Lung (tissue), 12 donors: Measurements from ENCODE around the gene DSE. TPM values are rescaled to one million over a fixed set of nuclear protein-coding genes. Genes with fewer than 3 reads are reported as not detected.

ENCODE experiments used
- ATAC-seq: fragments of 200-7000 bp; cut with Tn5 transposase; one replicate; pipeline ENCODE4 v1.9.1; 2020; ENCODE audit warnings: moderate number of reproducible peaks; ENCODE audit not compliant: insufficient read depth, low FRiP score
- DNase-seq, 3 donors: peaks; one replicate each; pipeline ENCODE4 v3.0.0-alpha.2; 2013 to 2017
- H3K27ac ChIP-seq, 2 donors: one replicate each; pipeline ENCODE4 v1.5.1; 2013; ENCODE audit warnings: mild to moderate bottlenecking in 2 of 2, moderate library complexity in 2 of 2, control low read depth in 1 of 2, inconsistent platforms in 1 of 2, low read depth in 1 of 2, low read length in 1 of 2
- H3K27me3 ChIP-seq, 3 donors: one replicate each; pipeline ENCODE4 v1.5.1; 2013; ENCODE audit warnings: low read length in 2 of 3; ENCODE audit not compliant: control insufficient read depth in 3 of 3, insufficient read depth in 3 of 3
- H3K36me3 ChIP-seq, 4 donors: one replicate each; pipeline ENCODE4 v1.5.1; 2013; ENCODE audit warnings: low read length in 4 of 4, mild to moderate bottlenecking in 1 of 4, moderate library complexity in 1 of 4; ENCODE audit not compliant: control insufficient read depth in 4 of 4, insufficient read depth in 4 of 4
- H3K4me1 ChIP-seq, 5 donors: one replicate each; pipeline ENCODE4 v1.5.1; 2013; ENCODE audit warnings: low read length in 5 of 5, mild to moderate bottlenecking in 2 of 5, moderate library complexity in 1 of 5; ENCODE audit not compliant: control insufficient read depth in 5 of 5, insufficient read depth in 5 of 5
- H3K4me3 ChIP-seq: one replicate; pipeline ENCODE4 v1.5.1; 2013; ENCODE audit warnings: mild to moderate bottlenecking, control low read depth, moderate library complexity
- H3K9ac ChIP-seq, 2 donors: one replicate each; pipeline ENCODE4 v1.5.1; 2013; ENCODE audit warnings: low read length in 2 of 2, control low read depth in 1 of 2; ENCODE audit not compliant: insufficient read depth in 1 of 2
- H3K9me3 ChIP-seq, 4 donors: one replicate each; pipeline ENCODE4 v1.5.1; 2013; ENCODE audit warnings: low read length in 3 of 4, mild to moderate bottlenecking in 1 of 4, moderate library complexity in 1 of 4; ENCODE audit not compliant: control insufficient read depth in 4 of 4, insufficient read depth in 3 of 4
- CTCF ChIP-seq: IDR thresholded peaks from 2 replicates; pipeline ENCODE4 v1.5.1; 2012; ENCODE audit warnings: mild to moderate bottlenecking; ENCODE audit errors: control extremely low read depth, extremely low read depth
- WGBS, 2 donors: extraction: QIAGEN DNeasy Blood & Tissue Kit; methylation state at CpG; one replicate each; pipeline ENCODE4 v1.1.7; 2013; 5-methylcytosine and 5-hydroxymethylcytosine counted together
- polyA plus RNA-seq, 2 donors: library from polyadenylated mRNA; stranded (reverse); fragments of 200-250 nt; gene quantifications; one replicate each; pipeline ENCODE4 v1.2.1, GENCODE V29; 2013
- total RNA-seq, 2 donors: library from RNA; depleted of rRNA in 1 of 2; stranded (reverse); fragments of >200 nt in 1 of 2; gene quantifications; one replicate each; pipeline ENCODE4 v1.2.1, GENCODE V29; 2014 to 2021
- donor health status: control.
- donor health status: control.
- donor health status: Bipolar disorder and iron deficiency.
- donor health status: healthy.
- donor health status: DM: yes; HTN: yes; CAD: no.

Gene DSE
- total and polyA plus RNA-seq, 4 donors = 5.4 to 46.9 (median 42.4) TPM

DNA sequence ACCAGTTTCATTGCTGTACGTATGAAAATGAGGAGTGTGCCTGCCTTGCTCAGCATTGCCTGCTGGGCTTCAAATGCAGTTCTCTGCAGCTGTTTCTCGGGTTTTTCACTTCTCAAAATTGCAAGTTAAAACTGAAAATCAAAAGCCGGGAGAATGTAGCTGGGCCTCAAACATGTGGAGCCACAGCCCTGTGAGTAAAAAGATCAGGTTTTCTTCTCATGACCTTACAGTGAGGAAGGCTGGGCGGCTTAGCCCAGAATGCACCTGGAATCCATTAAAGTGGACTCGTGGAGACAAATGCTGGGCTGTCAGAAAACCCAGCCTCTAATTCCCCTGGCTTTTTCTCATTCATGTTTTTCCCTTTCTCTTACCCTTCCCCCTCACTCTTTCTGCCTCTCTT lies 34.4 kb downstream of the DSE start:
- Histone ChIP-seq H3K4me1 (peaks cover 0 to 37% (median 14%) of the 10 kb centered on the region in 5 donors), H3K27me3 (no peaks in the 10 kb centered on the region), H3K9ac (peak overlapping the region in 1 of 2 donors; percentile 34), H3K27ac (peak overlapping the region in 1 of 2 donors; percentile 33), H3K4me3 (no peak overlapping the region), H3K9me3 (no peaks in the 10 kb centered on the region), H3K36me3 (peaks cover 0 to 2% (median 0%) of the 10 kb centered on the region in 4 donors)
- peak; percentile 42 to 77 (median 74) for DNase-seq
- no peak for TF ChIP-seq CTCF
- ATAC-seq = no peak
- 52 to 60% methylated on average over 5 of the region's 5 CpGs for WGBS, 2 donors

DNA sequence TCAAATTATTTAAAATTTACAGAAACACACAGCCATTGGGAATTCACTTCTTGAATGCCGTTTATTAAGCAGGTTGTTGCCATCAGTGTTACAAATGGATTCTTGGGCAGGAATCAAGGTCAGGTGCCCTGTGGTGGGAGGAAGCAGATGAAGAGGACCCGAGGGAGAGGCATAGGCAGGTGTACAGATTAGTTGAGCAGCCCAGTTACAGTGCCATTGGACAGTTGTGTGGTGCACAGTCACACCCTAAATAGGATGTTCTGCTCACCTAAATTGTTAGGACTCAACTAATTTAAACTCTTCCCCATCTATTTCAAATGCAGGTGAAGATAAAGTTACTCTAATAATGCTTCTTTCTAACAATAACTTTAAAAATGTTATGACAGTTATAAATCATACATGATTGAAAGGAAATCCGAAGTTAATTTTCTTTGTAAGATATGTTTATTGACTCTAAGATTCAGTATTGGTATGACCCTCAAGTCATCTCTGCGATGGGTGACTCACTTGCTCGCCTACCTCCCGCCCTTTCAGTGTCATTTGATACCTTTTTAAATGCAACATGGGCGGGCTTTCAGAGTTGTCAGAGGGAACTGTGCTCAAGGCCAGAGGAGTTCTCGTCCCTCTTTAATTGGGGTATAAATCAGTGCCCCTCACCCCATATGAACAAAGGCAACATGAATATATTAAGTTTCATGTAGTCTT lies 35.1 kb downstream of the DSE start:
- no peaks in the 10 kb centered on the region for H3K27me3 ChIP-seq
- H3K27ac ChIP-seq = no peak overlapping the region
- H3K9ac ChIP-seq = peak overlapping the region in 1 of 2 donors; percentile 34
- no peaks in the 10 kb centered on the region for H3K9me3 ChIP-seq
- WGBS, 2 donors = 79 to 80% methylated on average over 8 of the region's 8 CpGs
- ATAC-seq (no peak), DNase-seq (no peak)
- H3K4me3 ChIP-seq = no peak overlapping the region
- peaks cover 0 to 39% (median 16%) of the 10 kb centered on the region in 5 donors for H3K4me1 ChIP-seq
- TF ChIP-seq CTCF = no peak
- peaks cover 0 to 2% (median 0%) of the 10 kb centered on the region in 4 donors for H3K36me3 ChIP-seq

GRCh38 chr6:116406678-116407345 lies 36.1 kb downstream of the DSE start:
- H3K4me3 ChIP-seq = no peak overlapping the region
- no peaks in the 10 kb centered on the region for H3K27me3 ChIP-seq
- H3K27ac ChIP-seq = no peak overlapping the region
- H3K4me1 ChIP-seq = peaks cover 1 to 49% (median 16%) of the 10 kb centered on the region in 5 donors
- no peaks in the 10 kb centered on the region for H3K9me3 ChIP-seq
- 50 to 64% methylated on average over 4 of the region's 4 CpGs for WGBS, 2 donors
- DNase-seq (no peak), ATAC-seq (no peak)
- TF ChIP-seq CTCF = no peak
- peaks cover 0 to 2% (median 0%) of the 10 kb centered on the region in 4 donors for H3K36me3 ChIP-seq
- H3K9ac ChIP-seq = no peak overlapping the region
